Jurkat, Clone E6-1 (cell line): Measurements from ENCODE around the gene TRAPPC12.

Experiments used
- DNase-seq: peaks from one replicate; pipeline ENCODE4 v3.0.0-alpha.2; 2011; ENCODE audit warnings: low read depth, low spot score
- H3K4me3 ChIP-seq: 2 replicates; pipeline ENCODE4 v1.5.1; 2011; ENCODE audit warnings: mild to moderate bottlenecking, low read length, control low read depth, moderate library complexity

Gene TRAPPC12

DNA sequence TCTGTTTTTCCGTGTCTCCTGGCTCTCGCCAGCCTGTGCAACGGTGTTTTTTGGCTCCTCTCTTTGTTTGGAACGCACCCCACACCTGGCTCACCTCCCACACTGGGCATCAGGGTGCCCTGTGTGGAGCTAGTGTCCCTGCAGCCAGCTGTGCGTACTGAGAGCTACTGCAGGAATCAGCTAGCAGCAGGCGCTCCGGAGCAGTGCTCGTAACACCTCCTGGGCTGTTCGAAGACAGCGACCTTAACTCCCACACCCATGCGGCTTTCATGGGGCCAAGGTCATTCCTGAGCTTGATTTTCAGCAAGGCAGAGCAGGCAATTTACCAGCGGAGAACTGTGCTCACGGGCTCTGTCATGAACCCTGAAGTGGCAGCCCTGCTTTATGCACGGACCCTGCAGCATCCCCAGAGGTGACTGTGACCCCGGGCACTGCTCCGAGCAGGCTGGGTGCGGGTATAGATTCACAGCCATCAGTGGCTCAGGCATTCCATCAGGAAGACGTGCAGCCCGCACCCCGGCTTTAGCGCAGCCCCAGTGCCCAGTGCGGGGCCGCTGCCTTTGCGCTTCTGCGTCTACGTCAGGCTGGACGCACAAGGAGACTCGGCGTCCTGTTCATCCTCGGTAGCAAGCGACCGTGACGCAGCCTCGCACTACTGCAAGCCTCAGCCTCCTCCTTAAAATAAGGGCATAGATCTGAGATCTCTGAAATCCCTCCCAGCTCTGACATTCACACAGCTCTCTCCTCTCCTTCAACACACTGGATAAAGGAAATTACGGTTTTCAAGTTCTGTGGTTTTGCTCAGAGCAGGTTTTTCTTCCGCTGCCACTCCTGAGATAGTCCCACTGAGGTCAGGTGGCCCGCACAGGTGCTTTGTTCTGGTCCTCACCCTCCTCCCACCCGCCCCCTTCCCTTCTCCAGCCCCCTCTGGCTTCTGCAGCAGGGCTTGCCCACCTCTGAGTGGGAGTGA lies 81.6 kb downstream of the TRAPPC12 start:
- H3K4me3 ChIP-seq, result no peak overlapping the region; the same call in 1 of the 2 replicates
- peak; percentile 89 for DNase-seq

DNA sequence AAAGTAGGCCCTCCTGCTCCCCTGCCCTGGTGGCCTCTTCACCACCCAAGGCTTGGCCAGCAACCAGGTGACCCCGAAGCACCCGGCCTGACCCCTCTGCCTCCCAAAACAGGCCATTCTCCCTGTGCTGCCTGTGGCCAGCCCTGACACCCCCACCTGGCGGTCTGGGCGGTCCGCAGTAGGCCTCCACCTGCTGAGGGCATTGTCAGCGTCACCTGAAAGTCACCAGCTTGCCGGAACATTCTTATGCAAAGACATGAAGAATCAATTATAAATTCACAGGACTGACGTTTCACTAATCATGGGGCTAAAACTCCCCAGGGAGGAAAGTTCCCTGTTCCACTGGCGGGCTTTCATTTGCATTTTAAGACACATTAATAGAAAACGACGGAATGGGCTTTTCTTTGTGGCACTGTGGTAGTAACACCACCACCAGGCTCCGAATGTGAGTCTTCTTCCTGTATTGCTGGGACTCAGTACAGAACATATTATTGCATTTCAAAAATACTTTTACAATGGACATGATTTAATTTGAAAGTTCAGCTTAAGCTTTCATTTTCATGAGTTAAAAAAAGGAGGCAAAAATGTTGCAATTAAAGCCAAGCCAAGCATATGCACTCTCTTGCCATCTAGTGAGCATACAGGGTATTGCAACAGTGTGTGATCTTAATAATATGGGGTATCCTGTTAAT lies 82.5 kb downstream of the TRAPPC12 start:
- DNase-seq, result peak; percentile 85
- no peak overlapping the region; the same call in 1 of the 2 replicates for H3K4me3 ChIP-seq

DNA sequence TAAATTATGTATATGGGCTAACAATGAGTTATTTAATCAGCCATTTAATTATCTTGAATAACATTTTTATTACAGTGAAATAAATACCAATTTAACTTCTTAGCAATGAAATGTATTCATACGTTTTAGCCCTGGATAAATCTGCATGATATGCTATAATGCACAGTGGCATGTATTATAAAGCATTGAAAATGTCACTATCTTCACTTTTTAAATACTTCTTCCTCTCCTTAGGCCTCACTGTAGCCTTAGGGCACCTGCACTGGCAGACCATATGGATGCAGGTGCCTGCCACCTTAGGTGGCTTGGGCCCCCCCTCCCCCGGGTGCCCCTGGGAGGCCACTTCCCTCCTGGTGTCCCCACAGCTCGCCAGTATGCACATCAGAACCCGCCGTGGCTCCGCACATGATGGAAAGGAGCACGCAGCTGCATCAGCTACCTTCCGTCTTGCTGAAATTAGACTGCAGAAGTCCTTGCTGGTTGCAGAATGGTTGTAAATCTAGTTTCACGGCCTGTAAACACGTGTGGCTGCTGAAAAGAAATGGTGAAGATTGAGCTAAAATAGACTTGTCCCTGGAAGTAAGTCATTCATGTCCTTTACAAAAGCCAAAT lies 83.1 kb downstream of the TRAPPC12 start:
- DNase-seq, result no peak
- H3K4me3 ChIP-seq, result no peak overlapping the region

DNA sequence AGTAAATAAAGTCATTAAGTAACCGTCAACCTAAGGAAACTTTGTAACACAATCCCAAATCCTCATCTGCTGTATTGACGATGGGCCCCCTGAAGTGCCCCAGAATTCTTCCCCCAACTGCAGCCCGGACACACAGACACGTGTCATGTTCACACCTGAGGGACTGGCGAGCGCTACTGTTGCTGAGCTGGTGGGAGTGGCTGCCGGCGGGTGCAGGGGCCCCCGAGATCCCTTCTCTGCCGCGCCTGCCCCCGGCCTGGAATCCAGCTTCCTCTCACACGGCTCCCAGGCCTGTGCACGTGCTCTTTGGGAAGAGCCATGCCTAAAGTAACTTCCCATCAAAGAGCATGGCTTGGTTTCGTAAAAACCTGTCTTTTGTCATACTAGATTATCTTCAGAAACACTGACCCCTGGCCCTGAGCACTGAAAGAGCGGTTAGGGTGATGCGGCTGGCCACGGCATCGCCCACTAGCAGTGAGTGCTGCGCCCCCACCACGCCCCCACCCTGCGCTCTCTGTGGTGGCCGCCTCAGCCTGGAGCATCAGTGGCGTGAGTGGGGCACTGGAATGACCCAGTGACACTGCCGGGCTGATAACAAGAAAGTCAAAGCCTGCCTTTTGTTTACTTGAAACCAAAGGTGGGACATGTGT lies 83.8 kb downstream of the TRAPPC12 start:
- DNase-seq, result no peak
- H3K4me3 ChIP-seq, result no peak overlapping the region

DNA sequence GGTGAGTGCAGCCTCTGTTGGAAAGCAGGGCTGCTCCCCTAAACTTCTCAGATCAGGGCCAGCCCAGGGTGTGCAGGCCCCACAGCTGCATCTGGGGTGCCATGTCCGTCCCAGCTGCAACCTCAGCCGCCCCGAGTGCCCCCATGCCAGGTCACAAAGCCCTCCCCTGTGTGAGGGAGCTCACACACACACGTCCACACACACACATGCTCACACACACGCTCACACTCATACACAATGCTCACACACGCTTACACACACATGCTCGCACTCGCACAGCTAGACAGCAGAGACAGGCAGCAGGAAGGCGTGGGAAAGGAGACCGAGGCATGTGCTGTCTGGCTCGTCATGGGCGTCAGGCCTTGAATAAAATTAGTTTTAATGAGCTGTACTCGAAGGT lies 84.5 kb downstream of the TRAPPC12 start:
- H3K4me3 ChIP-seq, result no peak overlapping the region
- DNase-seq, result no peak

DNA sequence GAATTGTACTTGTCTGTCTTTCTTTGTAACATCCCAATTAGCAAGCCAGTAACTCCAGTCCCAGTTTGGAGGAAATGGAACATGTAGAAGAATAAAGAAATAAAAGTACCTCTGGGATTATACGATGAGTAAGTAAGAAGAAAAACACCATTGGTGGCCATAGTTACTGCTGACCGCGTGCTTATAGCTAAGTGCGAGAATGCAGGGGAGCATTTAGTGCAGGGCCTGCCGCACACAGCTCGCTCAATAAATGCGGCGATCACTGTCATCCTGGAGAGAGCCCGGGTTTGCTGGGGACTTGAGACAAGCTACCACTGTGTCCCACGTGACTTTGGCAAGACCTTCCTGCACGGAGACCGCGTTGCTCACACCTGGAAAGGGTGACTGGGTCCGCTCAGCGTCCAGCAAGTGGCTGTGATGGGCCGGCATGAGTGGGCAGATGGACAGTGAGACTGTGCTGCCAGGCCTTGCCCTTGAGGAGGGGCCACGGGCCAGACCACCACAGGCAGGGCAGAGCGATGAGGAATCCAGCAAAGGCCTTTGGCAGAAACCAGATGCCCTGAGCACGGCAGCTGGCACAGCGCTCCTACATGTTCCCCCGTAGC lies 85.0 kb downstream of the TRAPPC12 start:
- H3K4me3 ChIP-seq, result no peak overlapping the region
- DNase-seq, result no peak

DNA sequence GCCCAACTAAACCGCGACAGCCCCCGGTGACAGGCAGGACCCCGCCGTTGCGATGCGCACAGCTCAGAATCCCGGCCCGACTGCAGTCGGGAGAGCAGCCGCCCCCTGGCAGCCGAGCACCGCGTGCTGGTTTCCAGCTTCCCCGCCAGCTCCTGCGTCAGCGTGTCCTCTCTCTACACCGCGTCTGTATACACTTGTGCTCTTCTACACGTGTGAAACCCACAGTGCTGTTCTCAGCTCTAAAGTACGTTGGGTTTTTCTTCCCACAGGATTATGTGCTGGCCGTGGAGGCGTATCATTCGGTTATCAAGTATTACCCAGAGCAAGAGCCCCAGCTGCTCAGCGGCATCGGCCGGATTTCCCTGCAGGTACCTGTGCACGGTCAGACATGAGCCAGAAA lies 85.8 kb downstream of the TRAPPC12 start:
- DNase-seq, result no peak

DNA sequence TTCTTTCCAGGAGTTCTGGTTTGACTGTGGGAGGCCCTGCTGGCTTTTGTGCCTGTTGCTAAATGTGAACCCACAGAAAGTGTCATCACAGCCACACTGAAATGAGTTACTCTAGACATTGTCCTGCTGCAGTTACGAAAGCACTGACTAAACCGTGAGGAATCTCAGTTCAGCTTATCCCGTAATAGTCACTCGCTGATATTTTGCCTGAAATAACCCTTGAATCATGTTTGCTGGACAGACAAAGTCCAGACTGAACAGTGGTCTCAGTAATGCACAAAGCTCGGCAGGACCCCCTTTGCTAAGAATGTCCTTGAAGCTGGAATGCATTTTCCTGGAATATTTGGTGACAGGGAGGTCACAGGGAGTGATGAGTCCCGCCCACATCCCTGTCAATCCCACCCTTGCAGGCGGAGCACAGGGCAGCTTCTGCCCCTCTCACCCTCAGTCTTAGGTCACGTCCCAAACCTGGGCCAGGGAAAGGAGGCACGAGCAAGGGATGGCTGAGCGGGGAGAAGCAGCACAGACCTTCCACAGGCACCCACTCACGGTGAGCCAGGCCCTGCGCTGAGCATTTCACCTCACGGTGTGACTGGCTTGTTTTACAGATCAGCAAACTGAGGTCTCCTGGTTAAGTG lies 86.5 kb downstream of the TRAPPC12 start:
- no peak overlapping the region for H3K4me3 ChIP-seq

More for the DNA sequence above, 85.8 kb downstream of the TRAPPC12 start:
- H3K4me3 ChIP-seq, result no peak overlapping the region

DNA sequence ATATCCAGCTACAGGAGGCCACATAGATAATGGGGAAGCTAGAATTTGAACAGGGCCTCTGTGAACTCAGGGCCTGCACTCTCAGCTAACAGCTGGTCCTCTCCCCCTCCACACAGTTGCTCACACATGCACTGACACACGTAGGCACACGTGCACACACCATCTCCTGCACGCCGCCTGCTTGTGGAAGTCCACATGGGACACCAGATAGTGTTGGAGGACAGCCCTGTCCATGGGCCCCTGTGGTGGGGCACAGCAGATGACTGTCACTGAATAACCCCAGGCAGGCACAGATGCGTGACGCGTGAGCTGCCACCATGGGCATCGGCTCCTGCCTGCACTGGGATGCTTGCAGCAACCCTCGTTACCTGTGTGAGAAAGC lies 87.0 kb downstream of the TRAPPC12 start:
- no peak for DNase-seq
- H3K4me3 ChIP-seq, result no peak overlapping the region

More for the DNA sequence above, 86.5 kb downstream of the TRAPPC12 start:
- no peak for DNase-seq

DNA sequence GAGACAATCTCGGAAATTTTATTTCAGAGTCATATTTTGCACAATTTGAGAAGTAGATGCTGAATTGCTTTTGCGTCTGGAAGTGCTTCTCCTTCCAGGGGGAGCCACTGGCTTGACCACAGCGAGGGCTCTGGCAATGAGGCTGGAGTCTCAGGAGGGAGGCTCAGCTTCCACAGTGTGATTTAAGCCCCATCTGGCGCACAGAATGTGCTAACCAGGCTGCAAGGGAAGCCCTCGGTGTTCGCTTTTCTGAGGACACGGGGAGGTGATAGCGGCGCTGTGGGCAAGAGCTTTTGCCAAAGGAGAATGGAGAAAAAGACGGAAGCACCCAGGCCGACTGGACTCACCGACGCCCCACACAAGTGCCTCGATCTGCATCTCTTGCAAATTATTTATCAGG lies 87.5 kb downstream of the TRAPPC12 start:
- no peak overlapping the region for H3K4me3 ChIP-seq

DNA sequence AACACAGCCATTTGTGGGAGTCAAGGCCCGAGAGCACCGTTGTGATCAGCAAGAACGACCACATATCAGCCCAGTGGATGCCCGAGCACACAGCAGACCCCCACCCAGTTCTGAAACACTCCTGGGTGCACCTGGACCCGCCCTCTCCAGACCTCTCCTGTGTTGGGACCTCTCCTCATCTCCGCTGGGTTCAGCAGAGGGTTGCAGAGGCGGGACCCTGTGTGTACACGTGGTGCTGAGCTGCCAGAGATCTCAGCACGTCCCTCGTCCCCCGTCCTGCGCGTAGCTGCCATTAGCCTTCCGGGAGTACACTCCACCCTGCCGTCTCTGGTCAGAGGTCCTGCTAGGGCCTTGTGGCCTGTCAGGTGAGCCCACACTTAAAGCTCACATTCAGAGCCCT lies 88.2 kb downstream of the TRAPPC12 start:
- H3K4me3 ChIP-seq, result no peak overlapping the region
- DNase-seq, result no peak

More for the DNA sequence above, 87.5 kb downstream of the TRAPPC12 start:
- DNase-seq, result no peak

DNA sequence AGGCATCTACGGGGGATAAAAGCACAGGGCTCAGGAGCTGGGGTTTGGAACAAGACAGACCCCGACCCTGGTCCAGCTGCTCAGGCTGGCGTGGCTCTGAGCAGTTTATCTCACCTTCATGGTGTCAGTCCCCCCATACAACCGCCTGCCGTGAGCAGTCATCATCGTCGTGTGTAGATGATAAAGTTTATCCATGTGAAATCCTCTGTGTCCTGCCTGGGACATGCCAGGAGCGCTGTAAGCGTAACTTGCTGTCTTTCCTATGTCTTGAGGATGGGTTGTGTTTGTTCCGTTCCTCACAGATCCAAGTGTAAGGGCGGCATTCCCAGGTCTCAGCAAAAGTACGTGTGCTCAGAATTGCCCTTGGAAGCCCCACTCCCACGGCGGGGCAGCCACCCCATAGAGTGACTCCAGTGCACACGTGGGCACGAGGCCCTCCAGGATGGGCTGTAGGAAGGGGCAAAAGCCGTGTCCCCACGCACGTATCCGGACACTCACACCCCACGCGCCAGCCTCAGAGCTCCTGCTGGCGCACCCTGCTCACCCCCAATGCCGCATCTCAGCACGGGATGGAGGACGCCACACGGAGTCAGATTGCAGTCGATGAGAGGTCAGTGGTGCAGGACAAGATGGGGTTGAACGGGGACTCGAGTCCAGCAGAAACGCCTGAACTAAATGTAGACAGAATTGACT lies 88.9 kb downstream of the TRAPPC12 start:
- H3K4me3 ChIP-seq, result no peak overlapping the region
- no peak for DNase-seq

DNA sequence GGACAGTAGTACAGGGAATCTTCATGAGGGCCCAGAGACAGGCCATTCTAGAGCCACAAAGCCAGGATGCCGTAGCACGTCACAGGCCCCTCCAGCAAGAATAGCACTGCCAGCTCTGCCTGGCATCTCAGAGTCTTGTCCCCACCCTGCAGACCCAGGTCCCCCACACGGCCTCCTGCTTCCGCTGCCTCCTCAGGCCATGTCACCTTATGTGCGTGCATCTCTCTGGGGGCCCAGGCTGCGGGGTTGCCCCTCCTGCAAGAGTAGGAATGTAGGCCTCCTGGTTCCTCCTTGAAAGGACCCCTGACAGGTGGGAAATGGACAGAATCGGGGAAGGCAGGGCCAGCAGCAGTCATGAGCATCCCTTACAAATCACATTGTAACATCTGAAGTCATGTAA lies 90.0 kb downstream of the TRAPPC12 start:
- DNase-seq, result no peak
- no peak overlapping the region for H3K4me3 ChIP-seq

DNA sequence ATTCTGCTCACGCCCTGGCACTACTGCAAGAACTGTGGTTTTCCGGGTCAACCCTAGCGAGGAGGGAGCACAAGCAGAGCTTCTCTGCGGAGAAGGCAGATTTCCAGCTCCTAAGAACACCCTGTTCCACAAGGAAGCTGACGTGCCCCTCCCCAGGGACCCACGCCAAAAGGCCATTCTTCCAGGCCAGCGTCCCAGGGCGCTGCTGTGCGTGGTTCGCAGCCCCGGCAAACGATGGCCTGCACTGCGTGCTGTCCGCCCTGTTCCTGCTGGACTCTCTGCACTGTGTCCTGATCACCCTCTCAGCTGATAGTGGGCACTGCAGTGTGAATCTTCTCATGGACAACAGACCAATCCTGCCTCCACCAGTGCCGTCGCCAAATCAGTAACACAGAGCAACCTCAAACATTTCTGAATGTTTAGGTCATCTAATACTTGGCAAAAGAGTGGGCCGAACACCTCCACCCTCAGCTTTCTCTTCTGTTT lies 90.7 kb downstream of the TRAPPC12 start:
- DNase-seq, result no peak
- H3K4me3 ChIP-seq, result no peak overlapping the region

DNA sequence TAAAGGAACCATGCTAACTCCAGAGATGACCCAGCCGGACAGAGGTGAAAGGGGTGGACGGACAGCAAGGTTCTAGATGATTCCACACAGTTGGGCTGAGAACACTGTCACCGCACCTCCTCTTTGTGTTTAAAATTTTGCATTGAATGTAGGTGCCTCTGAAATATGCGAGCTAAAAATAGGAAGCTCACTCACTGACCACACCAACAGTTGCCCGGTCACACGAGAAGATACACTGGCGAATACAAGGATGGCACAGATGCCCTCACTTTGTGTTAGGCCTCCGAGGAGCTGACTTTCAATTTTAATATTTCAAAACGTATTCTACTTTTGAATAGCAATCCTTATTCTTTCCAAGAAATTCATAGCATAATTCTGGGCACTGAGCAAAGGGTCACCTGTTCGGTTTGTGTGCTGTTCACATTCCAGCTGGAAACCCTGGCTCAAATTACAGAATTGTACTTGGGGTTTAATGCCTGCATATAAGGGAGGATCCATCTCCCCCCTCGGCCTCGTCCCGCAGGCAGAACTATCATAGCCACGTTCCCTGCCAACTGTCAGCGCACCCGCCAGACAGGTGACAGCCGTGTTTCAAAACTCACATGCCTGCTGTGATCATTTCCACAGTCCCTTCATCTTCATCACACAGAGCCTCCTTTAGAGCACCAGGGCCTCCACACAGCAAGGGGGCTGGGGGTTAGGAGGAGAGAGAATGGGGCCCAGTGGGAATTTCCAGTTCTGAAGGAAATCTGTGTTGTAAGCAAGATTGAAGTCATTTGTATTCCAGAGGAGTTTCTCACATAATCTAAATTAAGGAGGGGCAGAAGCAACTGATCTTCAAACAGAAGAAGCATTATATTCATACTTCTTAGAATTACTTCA lies 91.6 kb downstream of the TRAPPC12 start:
- H3K4me3 ChIP-seq, result no peak overlapping the region
- no peak for DNase-seq

DNA sequence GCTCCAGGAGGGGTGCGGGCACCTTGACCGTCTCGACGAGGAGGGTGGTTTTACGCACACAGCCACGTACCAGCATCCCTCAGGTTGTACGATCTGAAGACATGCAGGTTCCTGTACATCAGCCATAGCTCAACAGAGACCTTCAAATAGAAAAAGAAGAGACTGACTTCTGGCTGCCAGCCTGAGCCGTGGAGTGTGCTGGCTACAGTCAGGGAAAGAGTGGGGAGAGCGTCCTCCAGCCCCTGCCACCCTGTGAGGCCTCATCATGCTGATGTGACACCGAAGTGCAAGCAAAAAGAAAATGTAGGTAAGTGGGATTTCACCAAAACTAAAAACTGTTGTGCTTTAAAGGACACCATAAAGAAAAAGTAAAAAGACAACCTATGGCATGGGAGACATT lies 92.8 kb downstream of the TRAPPC12 start:
- no peak overlapping the region for H3K4me3 ChIP-seq
- no peak for DNase-seq

DNA sequence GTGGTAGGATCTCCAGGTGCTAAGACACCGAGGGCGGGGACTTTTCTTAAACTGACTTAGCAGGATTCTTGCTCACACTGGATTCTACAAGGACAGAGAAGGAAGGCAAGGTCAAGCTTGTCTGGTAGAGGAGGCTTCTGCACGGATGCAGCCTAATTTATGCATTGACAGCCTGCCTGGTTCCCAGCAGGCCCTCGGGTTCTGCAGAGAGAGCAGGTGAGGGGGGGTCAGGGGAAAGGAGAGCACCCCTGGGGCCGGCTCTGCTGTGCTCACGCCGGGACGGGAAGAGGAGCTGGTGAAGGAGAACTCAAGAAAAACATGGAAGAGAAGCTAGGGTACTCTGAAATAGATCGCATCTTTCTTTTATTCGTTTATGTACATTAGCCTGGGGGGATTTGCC lies 93.5 kb downstream of the TRAPPC12 start:
- DNase-seq, result no peak
- no peak overlapping the region for H3K4me3 ChIP-seq
